Right atrium auricular region (tissue), 2 donors: ENCODE results near the gene ANKRD29. TPM values are rescaled to one million over a fixed set of nuclear protein-coding genes. Genes with fewer than 3 reads are reported as not detected.
A peak's percentile ranks its signal among the peaks of the same experiment; 100 is the strongest.

Experiments
- DNase-seq: peaks from one replicate; pipeline ENCODE4 v3.0.0-alpha.2; 2019; ENCODE audit warnings: low spot score
- H3K27ac ChIP-seq, 2 donors: fragments of 200-600 bp; sonication (generic); 1 replicate in 1 of 2; 2 replicates in 1 of 2; pipeline ENCODE4 v1.5.1; 2016 to 2019
- H3K27me3 ChIP-seq, 2 donors: fragments of 200-600 bp; sonication (generic); one replicate each; pipeline versions ENCODE4 v1.5.1 to v1.6.0; 2017 to 2019
- H3K36me3 ChIP-seq: fragments of 200-600 bp; sonication (generic); one replicate; pipeline ENCODE4 v1.5.1; 2016
- H3K4me1 ChIP-seq, 2 donors: fragments of 200-600 bp; sonication (generic); one replicate each; pipeline versions ENCODE4 v1.5.1 to v1.6.0; 2017 to 2019
- H3K4me3 ChIP-seq, 2 donors: fragments of 200-600 bp; sonication (generic); 1 replicate in 1 of 2; 2 replicates in 1 of 2; pipeline ENCODE4 v1.5.1; 2017 to 2019; ENCODE audit warnings: mild to moderate bottlenecking in 1 of 2, moderate library complexity in 1 of 2
- H3K9me3 ChIP-seq, 2 donors: fragments of 200-600 bp; sonication (generic); one replicate each; pipeline ENCODE4 v1.5.1; 2019
- total RNA-seq, 2 donors: library from RNA; depleted of rRNA; stranded (reverse); fragments of >200 nt; gene quantifications; one replicate each; pipeline ENCODE4 v1.1.0, GENCODE V29; 2016
- TF ChIP-seq, protein P1 (sequence below), 2 donors: fragments of 200-600 bp; sonication (generic); IDR thresholded peaks; one replicate each; pipeline ENCODE4 v1.5.1; 2019; ENCODE audit warnings: antibody characterized with exemption in 2 of 2

ANKRD29 gene
- total RNA-seq, 2 donors from 2014 or later = 2.2 to 3.5 TPM

GRCh38 chr18:23592911-23593310 is 69.8 kb downstream of the ANKRD29 start:
- Histone ChIP-seq H3K27me3 (no peaks in the 10 kb centered on the region), H3K27ac (no peak overlapping the region), H3K9me3 (no peaks in the 10 kb centered on the region), H3K36me3 (no peaks in the 10 kb centered on the region), H3K4me1 (no peaks in the 10 kb centered on the region), H3K4me3 (no peak overlapping the region)
- TF ChIP-seq, protein P1, sequence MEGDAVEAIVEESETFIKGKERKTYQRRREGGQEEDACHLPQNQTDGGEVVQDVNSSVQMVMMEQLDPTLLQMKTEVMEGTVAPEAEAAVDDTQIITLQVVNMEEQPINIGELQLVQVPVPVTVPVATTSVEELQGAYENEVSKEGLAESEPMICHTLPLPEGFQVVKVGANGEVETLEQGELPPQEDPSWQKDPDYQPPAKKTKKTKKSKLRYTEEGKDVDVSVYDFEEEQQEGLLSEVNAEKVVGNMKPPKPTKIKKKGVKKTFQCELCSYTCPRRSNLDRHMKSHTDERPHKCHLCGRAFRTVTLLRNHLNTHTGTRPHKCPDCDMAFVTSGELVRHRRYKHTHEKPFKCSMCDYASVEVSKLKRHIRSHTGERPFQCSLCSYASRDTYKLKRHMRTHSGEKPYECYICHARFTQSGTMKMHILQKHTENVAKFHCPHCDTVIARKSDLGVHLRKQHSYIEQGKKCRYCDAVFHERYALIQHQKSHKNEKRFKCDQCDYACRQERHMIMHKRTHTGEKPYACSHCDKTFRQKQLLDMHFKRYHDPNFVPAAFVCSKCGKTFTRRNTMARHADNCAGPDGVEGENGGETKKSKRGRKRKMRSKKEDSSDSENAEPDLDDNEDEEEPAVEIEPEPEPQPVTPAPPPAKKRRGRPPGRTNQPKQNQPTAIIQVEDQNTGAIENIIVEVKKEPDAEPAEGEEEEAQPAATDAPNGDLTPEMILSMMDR (IDR thresholded peaks at IDR 0.05) = no peak
- DNase-seq = no peak

DNA sequence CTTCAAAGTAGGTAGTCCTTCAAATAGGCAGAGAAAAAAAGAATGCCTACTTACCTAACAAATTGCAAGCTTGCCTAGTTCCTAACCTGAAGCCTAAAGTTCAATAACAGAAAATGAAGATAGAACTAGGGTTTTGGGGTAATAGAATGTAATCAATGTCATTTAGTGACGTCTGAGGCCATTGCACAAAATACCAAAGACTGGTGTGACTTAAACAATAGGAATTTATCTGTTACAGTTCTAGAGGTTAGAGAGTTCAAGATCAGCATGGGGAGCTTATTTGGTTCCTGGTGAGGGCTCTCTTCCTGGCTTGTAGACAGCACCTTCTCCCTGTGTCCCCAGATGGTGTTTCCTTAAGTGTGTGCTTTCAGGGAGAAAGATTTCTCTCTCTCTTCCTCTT is 71.7 kb downstream of the ANKRD29 start:
- TF ChIP-seq, protein P1 (IDR thresholded peaks at IDR 0.05) = no peak

GRCh38 chr18:23588836-23589560 is 73.7 kb downstream of the ANKRD29 start:
- no peak overlapping the region for H3K4me3 ChIP-seq
- no peaks in the 10 kb centered on the region for H3K9me3 ChIP-seq
- H3K4me1 ChIP-seq = peaks cover 0 to 19% of the 10 kb centered on the region in 2 donors
- no peak overlapping the region for H3K27ac ChIP-seq
- DNase-seq = no peak
- H3K36me3 ChIP-seq = no peaks in the 10 kb centered on the region
- TF ChIP-seq, protein P1 (IDR thresholded peaks at IDR 0.05) = no peak
- H3K27me3 ChIP-seq = no peaks in the 10 kb centered on the region

More for the DNA sequence above, 71.7 kb downstream of the ANKRD29 start:
- Histone ChIP-seq H3K9me3 (no peaks in the 10 kb centered on the region), H3K4me1 (no peaks in the 10 kb centered on the region), H3K27me3 (no peaks in the 10 kb centered on the region), H3K4me3 (no peak overlapping the region), H3K27ac (no peak overlapping the region), H3K36me3 (no peaks in the 10 kb centered on the region)
- no peak for DNase-seq

DNA sequence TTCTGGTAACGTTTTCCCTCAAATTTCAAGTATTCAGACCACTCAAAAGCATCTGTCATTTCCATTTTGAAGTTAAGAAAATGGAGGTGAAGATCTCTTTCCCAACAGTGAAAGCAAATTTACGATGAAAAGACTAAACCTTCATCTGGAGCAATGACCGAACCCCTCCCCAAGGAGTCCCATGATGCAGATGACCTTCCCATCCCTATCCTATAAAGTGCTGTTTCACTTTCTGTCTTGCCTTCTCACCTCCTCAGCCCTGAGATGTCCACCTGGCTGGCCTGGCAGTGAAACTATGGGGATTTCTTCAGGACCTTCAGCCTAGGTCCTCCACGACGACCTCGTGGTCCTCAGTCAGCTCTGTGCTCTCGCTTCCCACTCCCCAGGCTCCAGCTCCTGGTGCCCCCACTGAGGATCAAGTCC is 75.5 kb downstream of the ANKRD29 start:
- Histone ChIP-seq H3K4me3 (peak overlapping the region in 1 of 2 donors; percentile 77), H3K4me1 (peaks cover 0 to 28% of the 10 kb centered on the region in 2 donors), H3K9me3 (no peaks in the 10 kb centered on the region), H3K27ac (peak overlapping the region; percentile 99 to 100), H3K27me3 (no peaks in the 10 kb centered on the region), H3K36me3 (no peaks in the 10 kb centered on the region)
- no peak for DNase-seq
- TF ChIP-seq, protein P1 (IDR thresholded peaks at IDR 0.05) = peak in 1 of 2 donors; percentile 9

DNA sequence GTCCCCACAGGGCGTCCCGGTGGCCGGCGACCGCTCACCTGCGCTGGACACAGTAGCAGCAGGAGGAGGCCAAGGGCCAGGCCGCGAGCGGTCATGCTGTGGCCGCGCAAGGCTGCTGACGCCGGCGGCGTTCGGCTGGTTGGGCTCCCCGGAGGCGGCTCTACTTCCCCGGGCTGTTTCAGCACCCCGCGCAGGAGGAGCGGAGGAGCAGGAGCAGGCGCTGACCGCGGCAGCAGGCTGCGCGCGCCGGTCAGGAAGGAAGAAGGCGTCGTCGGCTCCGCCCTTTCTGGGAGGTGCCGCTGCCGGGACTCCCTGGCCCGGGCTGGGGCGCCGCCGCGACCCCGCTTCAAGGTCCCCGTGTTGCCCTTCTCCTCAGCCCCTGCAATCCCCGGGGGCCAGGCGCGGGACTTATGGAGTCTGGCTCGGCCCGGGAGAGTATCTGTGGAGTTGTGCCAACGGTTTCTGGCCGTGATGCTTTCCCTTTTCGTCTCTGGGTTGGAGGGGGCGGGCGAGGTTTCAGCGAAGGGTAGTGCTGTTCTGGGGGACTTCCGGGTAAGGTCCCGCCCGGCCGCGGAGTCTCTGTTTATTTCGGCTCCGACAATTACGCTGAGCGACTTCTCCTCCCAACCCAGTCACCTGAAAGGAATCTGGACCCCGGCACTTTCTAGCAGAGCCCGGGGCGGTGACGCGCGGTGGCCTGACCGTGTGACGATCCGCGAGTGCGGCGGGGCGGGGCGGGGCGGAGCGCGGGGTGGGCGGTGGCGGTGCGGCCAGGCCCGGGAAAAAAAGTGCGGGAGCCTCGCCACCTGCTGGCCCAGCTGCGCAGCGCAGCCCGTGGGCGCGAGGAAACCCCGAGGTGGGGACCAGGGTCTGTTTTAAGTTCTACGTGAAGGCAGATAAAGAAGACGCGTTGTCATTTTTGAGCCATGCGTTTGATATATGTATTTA is 76.2 kb downstream of the ANKRD29 start, which contains the start of gene NPC1:
TSS of gene NPC1 (minus strand) at position 258 of the 948 bp plus-strand sequence. CDS start at position 95, 163 bp downstream.
- Histone ChIP-seq H3K27ac (peak within 1 kb of the TSS; percentile 99 to 100), H3K4me3 (peak within 1 kb of the TSS; percentile 77 to 87), H3K4me1 (peaks cover 0 to 28% of the 10 kb centered on the region in 2 donors), H3K9me3 (no peaks in the 10 kb centered on the region), H3K27me3 (no peaks in the 10 kb centered on the region), H3K36me3 (no peaks in the 10 kb centered on the region)
- DNase-seq = peak; percentile 95
- TF ChIP-seq, protein P1 (IDR thresholded peaks at IDR 0.05) = peak; percentile 94 to 97
